IMR-90 (cell line): ENCODE data around the gene CILP.

Experiments used
- CEBPB ChIP-seq: IDR thresholded peaks from 2 replicates; pipeline ENCODE4 v1.6.1; 2012; ENCODE audit warnings: low read depth, low read length, improper control_type of control experiment
- CHD1 ChIP-seq: IDR thresholded peaks from 2 replicates; pipeline ENCODE4 v1.6.1; 2012; ENCODE audit warnings: low read depth, low read length, improper control_type of control experiment
- FOS ChIP-seq: fragments of 150-350 bp; IDR thresholded peaks from 2 replicates; pipeline ENCODE4 v1.6.1; 2016; ENCODE audit warnings: low read depth, low read length
- MAFK ChIP-seq: IDR thresholded peaks from 2 replicates; pipeline ENCODE4 v1.6.1; 2012; ENCODE audit warnings: low read depth, low read length, improper control_type of control experiment
- MXI1 ChIP-seq: IDR thresholded peaks from 2 replicates; pipeline ENCODE4 v1.6.1; 2012; ENCODE audit warnings: low read depth, mild to moderate bottlenecking, low read length, moderate library complexity, borderline replicate concordance
- POLR2A ChIP-seq: IDR thresholded peaks from 2 replicates; pipeline ENCODE4 v1.6.1; 2012; ENCODE audit warnings: mild to moderate bottlenecking, low read depth, low read length
- RAD21 ChIP-seq: IDR thresholded peaks from 2 replicates; pipeline ENCODE4 v1.6.1; 2012; ENCODE audit warnings: low read length, improper control_type of control experiment
- RFX5 ChIP-seq: IDR thresholded peaks from 2 replicates; pipeline ENCODE4 v1.8.0; 2012; ENCODE audit warnings: low read depth, mild to moderate bottlenecking, low read length, moderate library complexity
- TF ChIP-seq, protein P1 (sequence below): conservative IDR thresholded peaks from 2 replicates; pipeline ENCODE4 v1.5.1; 2012; ENCODE audit warnings: mild to moderate bottlenecking, low read depth, low read length, improper control_type of control experiment
- TF ChIP-seq, protein P2 (sequence below): fragments of 150-350 bp; IDR thresholded peaks from 2 replicates; pipeline ENCODE4 v1.6.1; 2017; ENCODE audit warnings: mild to moderate bottlenecking, antibody characterized with exemption, low read length, low read depth

DNA sequence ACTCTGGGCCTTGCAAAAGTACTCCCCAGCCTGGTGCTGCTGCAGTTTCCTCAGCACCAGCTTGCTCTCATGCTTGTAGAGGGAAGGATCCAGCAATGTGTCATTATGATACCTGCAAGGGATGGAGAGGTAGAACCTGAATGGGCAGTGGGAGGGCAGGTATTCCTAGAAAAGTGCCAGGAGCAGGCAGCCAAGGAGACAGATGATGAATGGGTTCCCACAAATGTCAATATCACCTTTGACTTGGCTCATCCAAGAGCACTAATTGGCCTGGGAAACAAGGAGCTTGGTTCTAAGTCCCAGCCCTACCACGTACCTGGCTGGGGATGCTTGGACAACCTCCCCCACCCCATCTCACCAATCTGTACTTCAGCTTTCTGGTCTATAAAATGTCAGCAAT is 9.4 kb downstream of the CILP start:
- no peak for TF ChIP-seq RFX5
- TF ChIP-seq, protein P1, sequence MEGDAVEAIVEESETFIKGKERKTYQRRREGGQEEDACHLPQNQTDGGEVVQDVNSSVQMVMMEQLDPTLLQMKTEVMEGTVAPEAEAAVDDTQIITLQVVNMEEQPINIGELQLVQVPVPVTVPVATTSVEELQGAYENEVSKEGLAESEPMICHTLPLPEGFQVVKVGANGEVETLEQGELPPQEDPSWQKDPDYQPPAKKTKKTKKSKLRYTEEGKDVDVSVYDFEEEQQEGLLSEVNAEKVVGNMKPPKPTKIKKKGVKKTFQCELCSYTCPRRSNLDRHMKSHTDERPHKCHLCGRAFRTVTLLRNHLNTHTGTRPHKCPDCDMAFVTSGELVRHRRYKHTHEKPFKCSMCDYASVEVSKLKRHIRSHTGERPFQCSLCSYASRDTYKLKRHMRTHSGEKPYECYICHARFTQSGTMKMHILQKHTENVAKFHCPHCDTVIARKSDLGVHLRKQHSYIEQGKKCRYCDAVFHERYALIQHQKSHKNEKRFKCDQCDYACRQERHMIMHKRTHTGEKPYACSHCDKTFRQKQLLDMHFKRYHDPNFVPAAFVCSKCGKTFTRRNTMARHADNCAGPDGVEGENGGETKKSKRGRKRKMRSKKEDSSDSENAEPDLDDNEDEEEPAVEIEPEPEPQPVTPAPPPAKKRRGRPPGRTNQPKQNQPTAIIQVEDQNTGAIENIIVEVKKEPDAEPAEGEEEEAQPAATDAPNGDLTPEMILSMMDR, result no peak
- TF ChIP-seq RAD21, result no peak
- TF ChIP-seq, protein P2, sequence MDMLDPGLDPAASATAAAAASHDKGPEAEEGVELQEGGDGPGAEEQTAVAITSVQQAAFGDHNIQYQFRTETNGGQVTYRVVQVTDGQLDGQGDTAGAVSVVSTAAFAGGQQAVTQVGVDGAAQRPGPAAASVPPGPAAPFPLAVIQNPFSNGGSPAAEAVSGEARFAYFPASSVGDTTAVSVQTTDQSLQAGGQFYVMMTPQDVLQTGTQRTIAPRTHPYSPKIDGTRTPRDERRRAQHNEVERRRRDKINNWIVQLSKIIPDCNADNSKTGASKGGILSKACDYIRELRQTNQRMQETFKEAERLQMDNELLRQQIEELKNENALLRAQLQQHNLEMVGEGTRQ, result no peak
- TF ChIP-seq MXI1, result no peak
- TF ChIP-seq CHD1, result no peak
- no peak for TF ChIP-seq CEBPB
- no peak for TF ChIP-seq POLR2A
- TF ChIP-seq MAFK, result no peak
- no peak for TF ChIP-seq FOS
